TTC549 (cell line): ENCODE measurements around the gene SCLT1.

Source experiments
- FAIRE-seq: peaks from 2 replicates; lab custom pipeline; 2012; peaks lifted over from hg19 to GRCh38; lab: Jason Lieb, UNC

SCLT1 gene

GRCh38 chr4:128840711-128841318, 252.5 kb downstream of the SCLT1 start:
- FAIRE-seq, result no peak

GRCh38 chr4:128837679-128838078, 255.7 kb downstream of the SCLT1 start:
- FAIRE-seq, result no peak

- no peak for FAIRE-seq
These were observed 256.1 kb downstream of the SCLT1 start for GRCh38 chr4:128837198-128837597.

GRCh38 chr4:128835498-128836222, 257.7 kb downstream of the SCLT1 start:
- FAIRE-seq, result no peak
